ENCODE data around the gene BTBD6.

Gene BTBD6

GRCh38 chr14:105252552-105253328, 4.4 kb downstream of the BTBD6 start:
- TF ChIP-seq, protein P1, sequence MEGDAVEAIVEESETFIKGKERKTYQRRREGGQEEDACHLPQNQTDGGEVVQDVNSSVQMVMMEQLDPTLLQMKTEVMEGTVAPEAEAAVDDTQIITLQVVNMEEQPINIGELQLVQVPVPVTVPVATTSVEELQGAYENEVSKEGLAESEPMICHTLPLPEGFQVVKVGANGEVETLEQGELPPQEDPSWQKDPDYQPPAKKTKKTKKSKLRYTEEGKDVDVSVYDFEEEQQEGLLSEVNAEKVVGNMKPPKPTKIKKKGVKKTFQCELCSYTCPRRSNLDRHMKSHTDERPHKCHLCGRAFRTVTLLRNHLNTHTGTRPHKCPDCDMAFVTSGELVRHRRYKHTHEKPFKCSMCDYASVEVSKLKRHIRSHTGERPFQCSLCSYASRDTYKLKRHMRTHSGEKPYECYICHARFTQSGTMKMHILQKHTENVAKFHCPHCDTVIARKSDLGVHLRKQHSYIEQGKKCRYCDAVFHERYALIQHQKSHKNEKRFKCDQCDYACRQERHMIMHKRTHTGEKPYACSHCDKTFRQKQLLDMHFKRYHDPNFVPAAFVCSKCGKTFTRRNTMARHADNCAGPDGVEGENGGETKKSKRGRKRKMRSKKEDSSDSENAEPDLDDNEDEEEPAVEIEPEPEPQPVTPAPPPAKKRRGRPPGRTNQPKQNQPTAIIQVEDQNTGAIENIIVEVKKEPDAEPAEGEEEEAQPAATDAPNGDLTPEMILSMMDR (IDR thresholded peaks at IDR 0.05; ENCODE audit: extremely low read depth, insufficient read depth, missing control alignments): no peak
- in situ Hi-C loops (cut with MboI; ENCODE audit: low pct_unique_long_range_greater_than_20kb, low sequenced_read_pairs, unreplicated experiment): no loop called here
- no peak for DNase-seq (ENCODE audit: low spot score)

DNA sequence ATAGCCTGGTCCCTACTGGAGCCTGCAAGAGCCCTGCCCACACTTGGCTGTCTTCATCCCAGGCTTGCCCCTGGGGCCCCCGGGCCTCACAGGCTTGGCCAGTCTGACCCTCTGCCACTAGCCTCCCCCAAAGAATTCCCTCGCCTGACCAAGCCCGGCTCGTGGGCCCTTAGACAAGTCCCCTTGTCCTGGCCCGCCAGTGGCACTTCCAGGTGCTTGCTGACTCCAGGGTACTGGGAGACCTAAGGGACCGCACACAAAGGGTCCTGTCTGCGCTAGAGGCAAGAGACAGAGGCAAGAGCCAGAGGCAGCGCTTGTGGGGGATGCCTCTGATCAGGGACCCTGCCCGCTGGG, 5.0 kb downstream of the BTBD6 start:
- TF ChIP-seq, protein P1 (IDR thresholded peaks at IDR 0.05; ENCODE audit: extremely low read depth, insufficient read depth, missing control alignments): no peak
- DNase-seq (ENCODE audit: low spot score): no peak
- in situ Hi-C loops (cut with MboI; ENCODE audit: low pct_unique_long_range_greater_than_20kb, low sequenced_read_pairs, unreplicated experiment): no loop called here

- in situ Hi-C loops (cut with MboI; ENCODE audit: low pct_unique_long_range_greater_than_20kb, low sequenced_read_pairs, unreplicated experiment): no loop called here
- TF ChIP-seq, protein P1 (IDR thresholded peaks at IDR 0.05; ENCODE audit: extremely low read depth, insufficient read depth, missing control alignments): no peak
- no peak for DNase-seq (ENCODE audit: low spot score)
Measured at GRCh38 chr14:105255021-105255507, 6.7 kb downstream of the BTBD6 start.

GRCh38 chr14:105256292-105256960, 8.1 kb downstream of the BTBD6 start:
- DNase-seq (ENCODE audit: low spot score): no peak
- TF ChIP-seq, protein P1 (IDR thresholded peaks at IDR 0.05; ENCODE audit: extremely low read depth, insufficient read depth, missing control alignments): no peak
- in situ Hi-C loops (cut with MboI; ENCODE audit: low pct_unique_long_range_greater_than_20kb, low sequenced_read_pairs, unreplicated experiment): no loop called here

GRCh38 chr14:105257464-105257863, 9.1 kb downstream of the BTBD6 start:
- in situ Hi-C loops (cut with MboI; ENCODE audit: low pct_unique_long_range_greater_than_20kb, low sequenced_read_pairs, unreplicated experiment): no loop called here
- TF ChIP-seq, protein P1 (IDR thresholded peaks at IDR 0.05; ENCODE audit: extremely low read depth, insufficient read depth, missing control alignments): no peak
- DNase-seq (ENCODE audit: low spot score): no peak

DNA sequence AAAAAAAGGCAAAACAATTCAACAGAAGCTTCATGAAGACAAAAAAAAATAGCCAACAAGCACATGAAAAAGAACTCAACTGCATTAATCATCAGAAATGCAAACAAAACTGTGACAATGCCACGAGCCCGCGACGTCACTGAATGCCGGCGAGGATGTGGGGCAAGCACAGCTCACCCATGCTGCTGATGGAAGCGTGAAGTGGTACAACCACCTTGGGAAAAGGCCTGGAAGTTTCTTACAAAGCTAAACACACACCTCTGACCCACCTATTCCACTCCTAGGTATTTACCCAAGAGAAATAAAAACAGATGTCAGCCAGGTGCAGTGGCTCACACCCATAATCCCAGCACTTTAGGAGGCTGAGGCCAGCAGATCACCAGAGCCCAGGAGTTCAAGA, 10.5 kb downstream of the BTBD6 start:
- TF ChIP-seq, protein P1 (IDR thresholded peaks at IDR 0.05; ENCODE audit: extremely low read depth, insufficient read depth, missing control alignments): no peak
- no peak for DNase-seq (ENCODE audit: low spot score)
- in situ Hi-C loops (cut with MboI; ENCODE audit: low pct_unique_long_range_greater_than_20kb, low sequenced_read_pairs, unreplicated experiment): no loop called here

Measured in GM13977 (cell line).